PC-3 (cell line): Measurements from ENCODE around the gene ANKS1A. TPM values are rescaled to one million over a fixed set of nuclear protein-coding genes. Genes with fewer than 3 reads are reported as not detected.

Experiments
- ATAC-seq: fragments of 200-7000 bp; cut with Tn5 transposase; 2 replicates; pipeline ENCODE4 v1.9.1; 2020; ENCODE audit warnings: mild to moderate bottlenecking, moderate library complexity
- BruUV-seq: library from RNA; stranded (reverse); fragments of 400-500 nt; replicated peaks from 2 replicates; lab custom pipeline; 2021; lab: Mats Ljungman, UMichigan
- CTCF ChIA-PET: fragments of 300-600 bp; sonication (Branson Sonifier 250); formaldehyde crosslinking; loops from one replicate; lab custom pipeline; 2022; ENCODE audit warnings: antibody characterized with exemption; lab: Charles Lee
- POLR2A ChIA-PET: fragments of 300-600 bp; sonication (Branson Sonifier 250); formaldehyde crosslinking; loops from one replicate; lab custom pipeline; 2022; ENCODE audit warnings: antibody characterized with exemption; ENCODE audit not compliant: unreplicated experiment; lab: Charles Lee
- DNase-seq: peaks from one replicate; pipeline ENCODE4 v3.0.0-alpha.2; 2015
- H2AFZ ChIP-seq: fragments of 300-600 bp; sonication (generic); 2 replicates; pipeline ENCODE4 v1.6.0; 2016; ENCODE audit warnings: antibody characterized with exemption, low read length
- H3F3A ChIP-seq: fragments of 300-600 bp; sonication (generic); one replicate; pipeline ENCODE4 v1.6.0; 2017; ENCODE audit warnings: antibody characterized with exemption, low read length, control low read depth, mild to moderate bottlenecking; ENCODE audit not compliant: unreplicated experiment
- H3K27ac ChIP-seq: fragments of 300-600 bp; sonication (generic); 2 replicates; pipeline ENCODE4 v1.5.1; 2016; ENCODE audit warnings: mild to moderate bottlenecking, low read length
- H3K27me3 ChIP-seq: fragments of 300-600 bp; sonication (generic); 2 replicates; pipeline ENCODE4 v1.6.1; 2016; ENCODE audit warnings: low read length, mixed read lengths
- H3K36me3 ChIP-seq: fragments of 300-600 bp; sonication (generic); 2 replicates; pipeline ENCODE4 v1.6.1; 2016; ENCODE audit warnings: low read depth, mixed run types, low read length, mixed read lengths
- H3K4me1 ChIP-seq: fragments of 300-600 bp; sonication (generic); 2 replicates; pipeline ENCODE4 v1.5.1; 2016; ENCODE audit warnings: low read length; ENCODE audit not compliant: insufficient read depth
- H3K4me2 ChIP-seq: fragments of 300-600 bp; sonication (generic); 2 replicates; pipeline ENCODE4 v1.6.0; 2016; ENCODE audit warnings: low read length
- H3K4me3 ChIP-seq: fragments of 300-600 bp; sonication (generic); 2 replicates; pipeline ENCODE4 v1.5.1; 2016; ENCODE audit warnings: mild to moderate bottlenecking, low read length, mixed read lengths
- H3K79me2 ChIP-seq: fragments of 300-600 bp; sonication (generic); 2 replicates; pipeline ENCODE4 v1.6.1; 2017; ENCODE audit warnings: low read length, mixed read lengths
- H3K9ac ChIP-seq: fragments of 300-600 bp; sonication (generic); 2 replicates; pipeline ENCODE4 v1.6.0; 2016; ENCODE audit warnings: mild to moderate bottlenecking, low read length
- H3K9me2 ChIP-seq: fragments of 300-600 bp; sonication (generic); replicated peaks from 2 replicates; pipeline ENCODE4 v1.6.1; 2016; ENCODE audit warnings: mixed run types, low read length, mixed read lengths
- H3K9me3 ChIP-seq: fragments of 300-600 bp; sonication (generic); 2 replicates; pipeline ENCODE4 v1.6.1; 2016; ENCODE audit warnings: low read length, mixed read lengths
- H4K20me1 ChIP-seq: fragments of 300-600 bp; sonication (generic); 2 replicates; pipeline ENCODE4 v1.6.1; 2016; ENCODE audit warnings: low read length, mixed read lengths
- EZH2 ChIP-seq: fragments of 300-600 bp; sonication (generic); IDR thresholded peaks from one replicate; pipeline ENCODE4 v1.6.1; 2017; ENCODE audit warnings: antibody characterized with exemption, mild to moderate bottlenecking, low read length; ENCODE audit not compliant: unreplicated experiment
- EZH2phosphoT487 ChIP-seq: fragments of 300-600 bp; sonication (generic); IDR thresholded peaks from 2 replicates; pipeline ENCODE4 v1.6.1; 2018; ENCODE audit warnings: mild to moderate bottlenecking, antibody characterized with exemption, low read length, borderline replicate concordance
- intact Hi-C: fragments of 100-400 bp; cut with micrococcal nuclease; formaldehyde crosslinking; loops from 2 replicates; pipeline ENCODE4 v1.9.0; 2023
- total RNA-seq: library from RNA; depleted of rRNA; stranded (reverse); fragments of >200 nt; gene quantifications from 2 replicates; pipeline ENCODE4 v1.2.3, GENCODE V29; 2014
- TF ChIP-seq, protein P1 (sequence below): fragments of 300-600 bp; sonication (generic); conservative IDR thresholded peaks from 2 replicates; pipeline ENCODE4 v1.5.1; 2017; ENCODE audit warnings: antibody characterized with exemption, low read depth, mild to moderate bottlenecking, low read length

The ANKS1A gene
- total RNA-seq, 1 experiment from 2014 or later: 18.8 TPM

DNA sequence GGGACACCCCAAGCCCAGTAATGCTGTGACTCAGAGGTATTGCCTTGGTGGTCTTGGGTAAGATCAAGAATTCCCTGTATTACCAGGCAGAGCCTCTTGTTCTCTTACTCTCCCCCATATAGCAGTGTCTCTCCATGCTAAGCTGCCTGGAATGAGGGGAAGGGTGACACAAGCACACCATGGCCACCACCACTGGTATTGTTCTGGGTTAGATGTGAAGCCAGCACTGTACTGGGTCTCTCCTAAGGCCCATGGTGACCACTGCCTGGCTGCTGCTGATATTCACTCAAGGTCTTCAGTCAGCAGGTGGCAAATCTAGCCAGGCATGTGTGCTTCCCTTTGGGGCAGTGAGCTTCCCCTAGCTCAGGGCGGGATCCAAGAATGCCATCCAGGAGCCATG, 37.7 kb upstream of the ANKS1A start:
- no peaks in the 10 kb centered on the region for H3K9me3 ChIP-seq
- H3K9me2 ChIP-seq: no peaks in the 10 kb centered on the region
- no peak overlapping the region for H2AFZ ChIP-seq
- H3K9ac ChIP-seq: no peak overlapping the region
- H3F3A ChIP-seq: no peaks in the 10 kb centered on the region
- H3K4me2 ChIP-seq: no peak overlapping the region
- CTCF ChIA-PET: no interaction called here
- POLR2A ChIA-PET: no interaction called here
- H3K4me1 ChIP-seq: no peaks in the 10 kb centered on the region
- intact Hi-C loops: no loop called here
- H3K4me3 ChIP-seq: no peak overlapping the region
- BruUV-seq: no TSS peak
- no peak for DNase-seq
- TF ChIP-seq EZH2 (no peak), EZH2phosphoT487 (no peak)
- TF ChIP-seq, protein P1, sequence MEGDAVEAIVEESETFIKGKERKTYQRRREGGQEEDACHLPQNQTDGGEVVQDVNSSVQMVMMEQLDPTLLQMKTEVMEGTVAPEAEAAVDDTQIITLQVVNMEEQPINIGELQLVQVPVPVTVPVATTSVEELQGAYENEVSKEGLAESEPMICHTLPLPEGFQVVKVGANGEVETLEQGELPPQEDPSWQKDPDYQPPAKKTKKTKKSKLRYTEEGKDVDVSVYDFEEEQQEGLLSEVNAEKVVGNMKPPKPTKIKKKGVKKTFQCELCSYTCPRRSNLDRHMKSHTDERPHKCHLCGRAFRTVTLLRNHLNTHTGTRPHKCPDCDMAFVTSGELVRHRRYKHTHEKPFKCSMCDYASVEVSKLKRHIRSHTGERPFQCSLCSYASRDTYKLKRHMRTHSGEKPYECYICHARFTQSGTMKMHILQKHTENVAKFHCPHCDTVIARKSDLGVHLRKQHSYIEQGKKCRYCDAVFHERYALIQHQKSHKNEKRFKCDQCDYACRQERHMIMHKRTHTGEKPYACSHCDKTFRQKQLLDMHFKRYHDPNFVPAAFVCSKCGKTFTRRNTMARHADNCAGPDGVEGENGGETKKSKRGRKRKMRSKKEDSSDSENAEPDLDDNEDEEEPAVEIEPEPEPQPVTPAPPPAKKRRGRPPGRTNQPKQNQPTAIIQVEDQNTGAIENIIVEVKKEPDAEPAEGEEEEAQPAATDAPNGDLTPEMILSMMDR: no peak
- H3K79me2 ChIP-seq: no peaks in the 10 kb centered on the region
- peaks cover 11% of the 10 kb centered on the region; the same call in 1 of the 2 replicates for H3K36me3 ChIP-seq
- no peak for ATAC-seq
- H3K27me3 ChIP-seq: no peaks in the 10 kb centered on the region
- H4K20me1 ChIP-seq: no peaks in the 10 kb centered on the region
- no peak overlapping the region for H3K27ac ChIP-seq

DNA sequence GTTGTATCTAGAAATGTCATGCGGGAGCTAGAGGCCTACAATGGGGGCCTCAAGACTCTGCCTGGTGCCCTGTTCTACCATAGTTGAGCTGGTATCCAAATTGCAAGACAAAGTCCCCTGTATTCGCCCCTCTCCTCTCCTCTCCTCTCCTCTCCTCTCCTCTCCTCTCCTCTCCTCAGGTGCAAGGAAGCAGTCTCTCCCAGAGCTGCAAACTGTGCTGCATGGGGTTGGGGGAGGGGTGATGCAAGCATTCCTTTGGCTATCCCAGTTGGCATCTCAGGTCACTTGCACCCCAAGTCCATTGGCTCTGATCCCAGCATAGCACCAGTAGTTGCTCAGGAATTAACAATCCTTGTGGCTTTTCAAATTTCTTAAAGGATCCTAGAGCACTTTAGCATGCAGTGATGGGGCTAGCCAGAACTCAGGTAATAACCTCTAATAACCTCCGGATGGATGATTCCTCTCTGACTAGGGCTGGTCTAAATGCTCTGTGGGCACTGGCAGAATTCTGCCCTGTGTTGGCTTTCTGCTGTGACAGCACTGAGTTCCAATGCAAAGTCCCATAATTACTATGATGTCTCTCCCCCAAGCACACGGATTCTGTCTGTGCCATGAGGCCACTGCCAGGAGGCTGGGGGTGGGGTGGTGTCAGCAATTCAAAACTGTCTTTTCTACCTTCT, 36.5 kb upstream of the ANKS1A start:
- DNase-seq (no peak), ATAC-seq (no peak)
- no peaks in the 10 kb centered on the region for H3K79me2 ChIP-seq
- no peak overlapping the region for H3K9ac ChIP-seq
- no peaks in the 10 kb centered on the region for H3K9me2 ChIP-seq
- peaks cover 21% of the 10 kb centered on the region; the same call in 1 of the 2 replicates for H3K36me3 ChIP-seq
- H3K9me3 ChIP-seq: no peaks in the 10 kb centered on the region
- H3K27me3 ChIP-seq: no peaks in the 10 kb centered on the region
- no peaks in the 10 kb centered on the region for H4K20me1 ChIP-seq
- H3K4me1 ChIP-seq: no peaks in the 10 kb centered on the region
- intact Hi-C loops: no loop called here
- no peak for TF ChIP-seq EZH2phosphoT487
- no peak for TF ChIP-seq EZH2
- TF ChIP-seq, protein P1: no peak
- H2AFZ ChIP-seq: no peak overlapping the region
- no peak overlapping the region for H3K4me3 ChIP-seq
- no TSS peak for BruUV-seq
- H3K4me2 ChIP-seq: no peak overlapping the region
- no peaks in the 10 kb centered on the region for H3F3A ChIP-seq
- CTCF ChIA-PET: no interaction called here
- no peak overlapping the region for H3K27ac ChIP-seq
- POLR2A ChIA-PET: no interaction called here

DNA sequence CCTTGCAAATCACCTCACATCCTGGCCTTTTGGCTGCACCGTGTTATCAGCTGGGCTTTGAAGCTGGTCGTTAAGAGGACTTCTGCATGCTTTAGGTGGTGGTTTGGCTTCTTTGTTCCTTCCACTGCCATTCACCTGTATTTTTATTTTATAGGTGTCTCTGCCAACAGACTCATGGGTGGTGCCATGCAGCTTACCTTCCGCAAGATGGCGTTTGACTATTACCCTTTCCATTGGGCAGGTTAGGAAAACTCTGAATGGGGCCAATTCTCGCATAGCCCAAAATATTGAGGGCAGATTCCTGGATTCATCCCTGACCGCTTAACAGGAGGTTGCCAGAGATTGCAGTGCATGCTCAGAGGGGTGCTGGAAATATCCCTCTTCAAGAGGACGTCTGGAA, 33.6 kb upstream of the ANKS1A start:
- no peak overlapping the region for H2AFZ ChIP-seq
- ChIA-PET POLR2A (no interaction called here), CTCF (no interaction called here)
- H3K4me3 ChIP-seq: no peak overlapping the region
- intact Hi-C loops: no loop called here
- no peaks in the 10 kb centered on the region for H3K79me2 ChIP-seq
- no peaks in the 10 kb centered on the region for H3K9me2 ChIP-seq
- BruUV-seq: no TSS peak
- TF ChIP-seq EZH2phosphoT487: no peak
- TF ChIP-seq, protein P1: peak; percentile 36; the same call in 1 of the 2 replicates
- peaks cover 36% of the 10 kb centered on the region; the same call in 1 of the 2 replicates for H3K36me3 ChIP-seq
- H3K4me1 ChIP-seq: no peaks in the 10 kb centered on the region
- DNase-seq: no peak
- H3K9me3 ChIP-seq: no peaks in the 10 kb centered on the region
- no peaks in the 10 kb centered on the region for H3K27me3 ChIP-seq
- no peaks in the 10 kb centered on the region for H3F3A ChIP-seq
- H3K4me2 ChIP-seq: no peak overlapping the region
- H3K9ac ChIP-seq: no peak overlapping the region
- ATAC-seq: no peak
- H4K20me1 ChIP-seq: no peaks in the 10 kb centered on the region
- H3K27ac ChIP-seq: no peak overlapping the region
